Right ventricle myocardium superior (tissue), 1 donor: ENCODE results near the gene MRPL40. TPM values are rescaled to one million over a fixed set of nuclear protein-coding genes. Genes with fewer than 3 reads are reported as not detected.
"Not testable (repeated sequence)": the region's sequence is repeated elsewhere in the genome, so short reads cannot be mapped to it uniquely, and the experiment has no call there.

Source experiments
- ATAC-seq: fragments of 200-7000 bp; cut with Tn5 transposase; one replicate; pipeline ENCODE4 v1.9.1; 2020; ENCODE audit warnings: mild to moderate bottlenecking; ENCODE audit not compliant: poor library complexity
- DNase-seq: peaks from one replicate; pipeline ENCODE4 v3.0.0-alpha.2; 2020
- intact Hi-C: fragments of 100-400 bp; cut with DNase I; formaldehyde crosslinking; loops from one replicate; pipeline ENCODE4 v1.11.2; 2022
- total RNA-seq: library from RNA; stranded (reverse); fragmentation: NEBNext Ultra II Directional; extraction: Animal tissue kit (Norgen Biotek cat#: 25700); gene quantifications from one replicate; pipeline ENCODE4 v1.2.1, GENCODE V29; 2021
- donor health status: DM: no; HTN: yes; CAD: no; lungs with severe emphysema.

MRPL40 gene
- total RNA-seq, 1 donor from 2014 or later: 56.1 TPM

- intact Hi-C loops: no loop called here
- ATAC-seq (no peak), DNase-seq (no peak)
Measured at GRCh38 chr22:19434401-19434800, 2.1 kb downstream of the MRPL40 start.

- ATAC-seq (no peak), DNase-seq (no peak)
- intact Hi-C loops: no loop called here
Measured at GRCh38 chr22:19434829-19435580, 2.7 kb downstream of the MRPL40 start.

- ATAC-seq, DNase-seq, intact Hi-C loops: not testable (repeated sequence)
Measured at GRCh38 chr22:19436444-19437161, 4.3 kb downstream of the MRPL40 start.

GRCh38 chr22:19438298-19438697 is 6.0 kb downstream of the MRPL40 start:
- intact Hi-C loops: no loop called here
- DNase-seq (no peak), ATAC-seq (no peak)

- intact Hi-C loops: no loop called here
- ATAC-seq (peak; percentile 45), DNase-seq (no peak)
Measured at GRCh38 chr22:19440411-19441195, 8.3 kb downstream of the MRPL40 start.

- DNase-seq (no peak), ATAC-seq (no peak)
- intact Hi-C loops: no loop called here
Measured at GRCh38 chr22:19442166-19442565, 9.8 kb downstream of the MRPL40 start.

GRCh38 chr22:19443544-19444211 is 11.3 kb downstream of the MRPL40 start:
- intact Hi-C loops: no loop called here
- no peak for ATAC-seq

GRCh38 chr22:19445279-19445982 is 13.1 kb downstream of the MRPL40 start:
- DNase-seq, intact Hi-C loops, ATAC-seq: not testable (repeated sequence)

More at GRCh38 chr22:19443544-19444211, 11.3 kb downstream of the MRPL40 start:
- no peak for DNase-seq

GRCh38 chr22:19446603-19447329 is 14.4 kb downstream of the MRPL40 start:
- no peak for ATAC-seq
- intact Hi-C loops: no loop called here
- DNase-seq: no peak

- ATAC-seq: peak; percentile 97
- DNase-seq: peak; percentile 91
- intact Hi-C loops: no loop called here
Measured at GRCh38 chr22:19447330-19448075, 15.2 kb downstream of the MRPL40 start, which contains the start of gene C22orf39. Gene C22orf39, minus strand, starts transcription at chr22:19447711. Its CDS starts 23 bp downstream, at chr22:19447688.

GRCh38 chr22:19448076-19448607 is 15.8 kb downstream of the MRPL40 start:
- intact Hi-C loops: no loop called here
- ATAC-seq (peak; percentile 39), DNase-seq (no peak)

GRCh38 chr22:19448739-19449421 is 16.5 kb downstream of the MRPL40 start:
- DNase-seq (no peak), ATAC-seq (no peak)
- intact Hi-C loops: no loop called here

GRCh38 chr22:19449422-19449767 is 17.1 kb downstream of the MRPL40 start:
- no peak for DNase-seq
- ATAC-seq: no peak
- intact Hi-C loops: no loop called here

- ATAC-seq: no peak
- no peak for DNase-seq
- intact Hi-C loops: no loop called here
Measured at GRCh38 chr22:19450363-19451175, 18.2 kb downstream of the MRPL40 start.

GRCh38 chr22:19451570-19451969 is 19.2 kb downstream of the MRPL40 start:
- intact Hi-C loops: no loop called here
- ATAC-seq (no peak), DNase-seq (no peak)
